IPS-18c (cell line): Measurements from ENCODE around the gene ERFL.
A peak's percentile ranks its signal among the peaks of the same experiment; 100 is the strongest.
"Not testable (repeated sequence)": the region's sequence is repeated elsewhere in the genome, so short reads cannot be mapped to it uniquely, and the experiment has no call there.

ENCODE experiments used
- H3K4me3 ChIP-seq: 2 replicates; pipeline ENCODE4 v1.7.0; 2013; ENCODE audit warnings: low read depth, mild to moderate bottlenecking, low read length, moderate library complexity; ENCODE audit not compliant: insufficient read depth
- H3K9me3 ChIP-seq: one replicate; pipeline ENCODE4 v1.6.1; 2013; ENCODE audit warnings: mild to moderate bottlenecking, low read length, moderate library complexity; ENCODE audit not compliant: control insufficient read depth, insufficient read depth

Gene ERFL

DNA sequence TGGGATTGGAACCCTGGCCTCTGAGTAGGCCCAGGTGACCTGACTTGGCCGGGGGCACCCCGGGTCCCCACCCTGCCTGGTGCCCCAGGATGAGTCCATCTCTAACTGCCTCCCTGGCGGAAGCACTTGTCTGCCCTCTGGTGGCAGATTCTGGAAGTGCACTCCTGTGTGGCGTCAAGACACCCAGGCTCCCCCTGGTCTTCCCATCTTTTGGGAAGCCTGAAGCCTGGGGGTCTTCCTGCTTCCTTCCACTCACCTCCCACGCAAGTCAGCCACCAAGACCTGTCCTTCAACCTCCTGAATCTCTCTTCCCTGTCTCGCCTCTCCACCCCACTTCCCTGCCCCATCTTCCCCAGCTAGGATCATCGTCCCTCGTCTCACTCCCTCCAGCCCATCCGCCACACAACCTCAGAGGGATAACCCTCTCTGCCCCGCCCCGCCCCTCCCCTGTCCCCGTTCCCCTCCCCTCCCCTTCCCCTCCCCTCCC, 23.5 kb upstream of the ERFL start:
- H3K4me3 ChIP-seq = no peak overlapping the region
- H3K9me3 ChIP-seq = no peaks in the 10 kb centered on the region

DNA sequence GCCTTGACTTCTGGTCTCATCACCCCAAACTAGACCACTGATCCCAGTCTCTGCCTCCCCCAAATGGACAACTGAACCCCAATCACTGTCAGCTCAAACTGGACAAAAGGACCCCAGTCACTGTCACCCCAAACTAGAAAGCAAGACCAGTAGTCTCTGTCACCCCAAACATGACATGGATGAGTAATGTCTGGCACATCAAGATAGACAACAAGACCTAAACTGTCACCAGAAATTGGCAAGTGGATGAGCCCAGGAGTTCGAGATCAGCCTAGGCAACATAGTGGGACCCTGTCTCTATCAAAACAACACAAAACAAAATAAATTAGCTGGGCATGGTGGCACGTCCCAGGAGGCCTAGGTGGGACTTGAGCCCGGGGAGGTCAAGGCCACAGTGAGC, 18.8 kb upstream of the ERFL start:
- no peaks in the 10 kb centered on the region for H3K9me3 ChIP-seq
- H3K4me3 ChIP-seq = no peak overlapping the region

DNA sequence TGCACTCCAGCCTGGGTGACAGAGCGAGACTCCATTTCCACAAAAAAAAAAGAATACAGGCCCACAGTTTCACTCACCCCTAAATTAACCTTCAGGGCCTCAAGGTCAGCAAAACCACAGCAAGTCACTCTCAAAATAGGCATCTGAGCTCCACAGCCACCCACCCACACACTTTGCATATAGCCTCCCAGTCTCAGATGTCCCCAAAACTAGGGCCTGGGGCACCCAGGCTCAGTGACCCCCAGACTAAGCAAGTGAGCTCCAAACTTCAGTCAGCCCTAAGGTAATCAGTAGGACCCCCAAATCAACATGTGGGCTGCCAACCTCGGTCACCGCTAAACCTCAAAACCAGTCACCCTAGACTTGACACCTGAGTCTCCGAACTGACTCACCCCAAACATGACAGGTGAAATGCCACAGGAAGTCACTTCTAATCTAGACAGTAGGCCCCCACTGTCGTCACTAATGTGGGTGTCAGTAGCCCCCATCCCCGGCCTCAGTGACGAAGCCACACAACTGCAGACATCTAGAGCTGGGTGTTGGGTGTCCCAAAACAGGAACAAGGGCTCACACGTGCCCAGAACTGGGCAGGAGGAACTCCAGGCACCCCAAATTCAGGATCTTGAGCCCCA, 17.0 kb upstream of the ERFL start:
- H3K9me3 ChIP-seq = no peaks in the 10 kb centered on the region
- H3K4me3 ChIP-seq = no peak overlapping the region

DNA sequence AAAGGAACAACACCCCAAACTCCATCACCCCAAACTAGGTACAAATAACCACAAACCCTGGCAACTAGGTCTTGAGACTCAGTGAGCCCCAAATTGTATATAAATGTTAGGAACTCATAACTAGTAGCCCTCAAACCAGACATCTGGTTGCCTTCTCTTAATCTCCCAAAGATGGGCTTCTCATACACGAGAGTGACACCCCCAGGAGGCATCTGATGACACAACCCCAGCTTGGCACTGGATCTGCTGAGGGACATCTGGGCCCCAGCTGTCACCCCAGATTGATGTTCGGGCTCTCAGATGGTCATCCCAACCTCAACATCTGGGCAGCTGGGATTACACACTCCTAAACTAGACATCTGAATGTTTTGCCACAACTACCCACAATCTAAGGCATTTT, 16.1 kb upstream of the ERFL start:
- no peaks in the 10 kb centered on the region for H3K9me3 ChIP-seq
- no peak overlapping the region for H3K4me3 ChIP-seq

DNA sequence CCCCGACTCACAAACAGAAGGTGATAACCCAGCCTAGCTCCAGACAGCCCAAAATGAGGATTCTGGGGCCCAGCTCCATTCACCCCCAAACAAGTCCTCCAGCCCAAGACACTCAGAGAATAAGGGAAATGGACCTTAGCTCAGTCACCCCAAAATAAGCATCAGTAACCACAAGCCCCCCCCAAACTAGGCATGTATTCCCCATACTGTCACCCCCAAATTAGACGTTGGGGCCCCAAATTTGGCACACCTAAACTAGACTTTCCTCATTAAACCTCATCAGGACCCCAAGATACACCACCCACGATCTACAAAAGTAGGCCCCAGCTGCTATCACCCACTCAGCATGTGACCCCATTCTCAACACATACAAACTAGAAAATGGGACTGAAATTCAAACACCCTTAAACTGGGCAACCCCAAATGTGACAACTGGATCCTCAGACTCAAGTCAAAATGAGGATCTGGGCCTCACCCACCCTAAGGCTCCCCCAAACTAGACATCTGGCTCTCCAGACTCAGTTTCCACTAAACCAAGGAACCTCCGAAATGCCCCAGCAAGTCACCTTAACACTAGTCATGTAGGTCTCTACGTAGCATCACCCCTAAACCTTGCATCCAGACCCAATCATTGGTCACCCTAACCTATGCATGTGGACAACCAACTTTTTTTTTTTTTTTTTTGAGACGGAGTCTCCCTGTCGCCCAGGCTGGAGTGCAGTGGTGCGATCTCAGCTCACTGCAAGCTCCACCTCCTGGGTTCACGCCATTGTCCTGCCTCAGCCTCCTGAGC, 13.4 kb upstream of the ERFL start:
- H3K9me3 ChIP-seq = no peaks in the 10 kb centered on the region
- H3K4me3 ChIP-seq = no peak overlapping the region; the same call in 1 of the 2 replicates

DNA sequence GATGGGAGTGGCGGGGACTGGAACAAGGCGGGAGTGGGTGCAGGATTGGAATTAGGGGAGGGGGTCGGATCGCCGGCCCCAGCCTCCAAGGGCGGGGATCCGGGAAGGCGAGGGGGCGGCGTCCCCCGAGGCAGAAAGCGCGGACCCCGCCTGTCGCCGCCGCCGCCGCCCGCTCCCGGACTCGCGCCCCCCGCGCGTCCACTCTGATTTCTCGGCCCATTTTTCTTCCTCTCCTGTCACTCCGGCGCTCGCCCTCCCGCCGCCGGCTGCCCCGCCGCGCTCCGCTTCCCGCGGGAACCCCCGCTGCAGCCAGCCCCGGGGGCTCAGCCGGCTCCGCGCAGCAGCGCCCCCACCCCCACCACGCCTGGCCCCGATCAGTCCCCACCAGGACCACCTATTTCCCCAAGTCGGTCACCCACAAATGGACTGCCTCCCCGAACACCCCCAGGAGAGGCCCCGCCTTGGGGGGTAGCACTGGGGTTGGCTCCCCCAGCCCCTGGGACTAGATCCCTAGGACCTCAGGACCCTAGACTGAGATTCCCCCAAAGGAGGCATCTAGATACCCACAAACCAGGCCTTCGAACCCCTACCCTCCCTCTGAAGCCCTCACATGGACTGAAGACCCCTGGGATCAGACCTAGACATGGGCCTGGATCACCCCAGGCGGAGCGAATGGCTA, 12.6 kb upstream of the ERFL start:
- Histone ChIP-seq H3K4me3 (peak overlapping the region; percentile 56), H3K9me3 (no peaks in the 10 kb centered on the region)

DNA sequence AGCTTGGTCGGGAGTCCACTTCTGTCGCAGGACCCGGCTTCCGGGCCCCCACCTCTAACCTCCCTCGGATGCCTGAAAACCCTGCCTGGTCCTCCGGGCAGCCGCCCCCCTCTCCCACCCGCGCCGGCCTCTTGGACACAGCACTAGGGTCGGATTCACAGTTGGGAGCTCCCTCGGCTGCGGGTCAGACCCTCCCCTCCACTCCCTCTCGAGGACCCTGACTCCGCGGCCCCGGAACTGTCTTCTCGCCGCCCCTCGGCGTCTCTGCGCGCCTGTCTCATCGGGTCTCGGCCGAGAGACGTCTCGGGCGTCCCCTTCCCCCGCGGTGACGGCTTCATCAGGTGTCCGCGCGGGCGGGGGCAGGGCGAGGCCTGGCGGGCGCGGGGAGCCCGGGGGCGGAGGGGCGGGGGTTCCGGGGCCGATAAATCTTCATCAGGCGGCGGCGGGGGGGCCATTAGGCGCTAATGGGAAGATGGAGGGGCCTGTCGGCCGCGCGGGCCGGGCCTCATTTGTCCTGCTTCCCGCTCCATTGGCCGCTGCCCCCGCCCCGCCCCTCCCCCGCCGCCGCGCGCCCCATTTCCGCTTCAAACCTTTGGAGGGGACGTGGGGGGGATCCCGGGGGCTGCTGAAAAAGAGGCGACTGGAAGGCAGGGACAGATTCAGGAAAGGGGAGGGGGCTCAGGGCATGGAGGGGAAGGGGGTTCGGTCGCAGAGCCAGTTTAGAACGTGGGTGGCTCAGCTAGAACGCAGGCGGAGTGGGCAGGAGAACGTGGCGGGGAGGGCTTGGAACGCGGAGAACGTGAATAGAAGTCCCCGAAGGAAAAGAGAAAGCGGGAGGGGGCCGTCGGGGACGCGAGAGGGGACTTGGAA, 11.8 kb upstream of the ERFL start:
- H3K4me3 ChIP-seq = peak overlapping the region; percentile 56
- no peaks in the 10 kb centered on the region for H3K9me3 ChIP-seq

DNA sequence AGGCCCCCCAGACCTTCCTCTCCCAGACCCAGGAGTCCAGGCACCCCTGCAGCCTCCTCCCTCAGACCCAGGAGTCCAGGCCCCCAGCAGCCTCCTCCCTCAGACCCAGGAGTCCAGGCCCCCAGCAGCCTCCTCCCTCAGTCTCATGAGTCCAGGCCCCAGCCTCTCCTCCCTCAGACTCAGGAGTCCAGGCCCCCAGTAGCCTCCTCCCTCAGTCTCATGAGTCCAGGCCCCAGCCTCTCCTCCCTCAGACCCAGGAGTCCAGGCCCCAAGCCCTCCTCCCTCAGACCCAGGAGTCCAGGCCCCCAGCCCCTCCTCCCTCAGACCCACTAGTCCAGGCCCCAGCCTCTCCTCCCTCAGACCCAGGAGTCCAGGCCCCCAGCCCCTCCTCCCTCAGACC, 11.0 kb upstream of the ERFL start:
- not testable (repeated sequence) for H3K4me3 ChIP-seq, H3K9me3 ChIP-seq

DNA sequence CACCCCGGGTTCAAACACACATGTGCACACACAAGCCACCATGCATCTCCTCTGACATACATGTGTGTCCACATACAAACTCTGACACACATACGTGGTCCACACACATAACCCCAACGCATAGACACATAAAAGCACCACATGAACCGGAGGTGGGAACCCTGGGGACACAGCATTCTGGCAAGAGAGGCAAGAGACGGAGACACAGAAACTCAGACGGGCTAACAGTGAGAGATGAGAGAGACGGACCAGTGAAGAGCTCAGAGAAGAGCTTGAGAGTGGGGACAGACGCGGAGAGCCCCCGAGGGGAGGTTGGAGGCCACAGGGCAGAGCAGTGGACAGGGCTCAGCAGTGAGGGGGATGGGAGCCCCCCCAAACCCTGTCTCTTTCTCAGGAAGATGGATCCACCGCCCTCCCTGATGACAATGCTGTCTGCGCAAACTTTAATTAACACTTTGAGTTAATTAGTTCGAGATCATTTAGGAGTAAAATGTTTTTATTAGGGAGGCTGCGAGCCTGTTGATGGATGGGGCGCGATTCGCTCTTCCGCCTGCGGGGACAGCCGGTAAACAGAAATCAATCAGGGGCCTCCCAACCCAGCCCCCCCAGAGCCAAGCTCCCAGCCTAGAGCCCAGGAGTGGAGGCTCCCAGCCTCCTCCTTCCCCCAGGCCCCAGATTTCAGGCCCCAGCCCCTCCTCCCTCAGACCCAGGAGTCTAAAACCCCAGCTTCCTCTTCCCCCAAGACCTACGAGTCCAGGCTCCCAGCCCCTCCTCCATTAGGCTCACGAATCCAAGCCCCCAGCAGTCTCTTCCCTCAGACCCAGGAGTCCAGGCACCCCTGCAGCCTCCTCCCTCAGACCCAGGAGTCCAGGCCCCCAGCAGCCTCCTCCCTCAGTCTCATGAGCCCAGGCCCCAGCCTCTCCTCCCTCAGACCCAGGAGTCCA, 9.5 kb upstream of the ERFL start:
- H3K4me3 ChIP-seq = no peak overlapping the region

DNA sequence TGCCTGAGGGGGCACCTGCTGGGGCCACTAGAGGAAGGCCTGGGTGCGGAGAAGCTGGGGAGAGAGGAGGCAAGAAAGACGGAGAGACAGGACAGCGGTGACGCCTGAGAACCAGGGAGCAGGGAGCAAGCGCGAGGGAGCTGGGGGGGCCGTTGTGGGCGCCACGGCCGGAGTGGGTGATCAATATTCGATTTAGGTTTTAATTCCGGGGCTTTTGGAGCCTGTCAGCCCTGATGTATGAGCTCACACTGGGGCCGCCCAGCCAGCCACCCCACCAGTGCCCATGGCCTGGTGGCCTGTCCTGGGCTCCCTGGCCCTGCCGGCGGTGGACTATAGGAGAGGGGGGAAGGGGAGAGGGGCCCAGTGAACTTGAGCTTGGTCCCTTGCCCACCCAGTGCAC, 8.7 kb upstream of the ERFL start:
- no peaks in the 10 kb centered on the region for H3K9me3 ChIP-seq
- no peak overlapping the region for H3K4me3 ChIP-seq

More for the DNA sequence above, 9.5 kb upstream of the ERFL start:
- H3K9me3 ChIP-seq = no peaks in the 10 kb centered on the region

DNA sequence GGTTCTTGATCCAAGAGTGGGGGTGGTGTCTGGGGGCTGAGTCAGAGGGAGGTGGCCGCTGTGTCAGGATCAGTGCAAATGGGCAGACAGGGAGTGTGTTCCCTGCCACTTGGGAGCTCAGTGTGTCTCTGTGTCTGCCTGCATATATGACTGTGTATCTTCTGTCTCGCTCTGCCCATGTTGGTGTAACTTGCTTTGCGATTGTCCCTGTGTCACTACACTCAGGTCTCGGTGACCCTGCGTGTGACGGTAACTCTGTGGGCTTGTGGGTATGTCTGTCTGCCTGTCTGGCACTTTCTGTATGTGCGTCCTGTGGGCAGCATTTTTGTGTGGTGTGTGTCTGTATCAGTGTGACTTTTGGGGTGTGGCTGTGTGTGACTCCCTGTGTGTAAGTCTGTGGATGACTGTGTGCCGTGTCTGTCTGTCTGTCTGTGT, 8.2 kb upstream of the ERFL start:
- no peaks in the 10 kb centered on the region for H3K9me3 ChIP-seq
- H3K4me3 ChIP-seq = no peak overlapping the region

DNA sequence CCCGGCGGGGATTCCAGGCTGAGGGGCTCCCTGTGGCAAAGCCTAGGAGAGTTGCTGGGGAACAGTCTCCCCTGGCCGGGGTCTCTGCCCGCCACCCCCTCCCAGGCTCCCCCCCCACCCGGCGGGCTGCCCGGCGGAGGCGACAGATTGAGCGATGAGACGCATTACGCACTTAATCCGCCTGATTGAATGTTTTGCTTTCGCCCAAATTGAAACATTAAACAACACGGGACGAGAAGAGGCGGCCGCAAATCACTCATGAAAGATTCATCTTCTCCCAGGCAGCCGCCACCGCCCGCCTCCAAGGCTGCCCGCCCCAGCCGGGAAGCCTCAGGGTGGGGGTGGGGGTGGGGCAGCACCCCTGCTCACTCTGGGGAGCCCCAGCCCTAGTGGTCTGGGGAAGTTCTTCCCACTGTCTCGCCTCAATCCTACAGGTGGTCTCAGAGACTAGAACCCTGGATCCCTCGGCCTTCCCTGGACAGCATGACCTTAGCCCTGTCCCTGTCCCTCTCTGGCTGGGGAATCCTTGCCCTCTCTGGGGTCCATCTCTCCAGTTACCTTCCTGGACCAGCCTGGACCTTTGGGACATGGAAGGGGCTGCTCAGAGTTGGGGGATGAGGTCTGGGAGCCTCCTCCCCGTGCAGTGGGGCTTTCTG, 7.6 kb upstream of the ERFL start:
- H3K9me3 ChIP-seq = no peaks in the 10 kb centered on the region
- H3K4me3 ChIP-seq = no peak overlapping the region

DNA sequence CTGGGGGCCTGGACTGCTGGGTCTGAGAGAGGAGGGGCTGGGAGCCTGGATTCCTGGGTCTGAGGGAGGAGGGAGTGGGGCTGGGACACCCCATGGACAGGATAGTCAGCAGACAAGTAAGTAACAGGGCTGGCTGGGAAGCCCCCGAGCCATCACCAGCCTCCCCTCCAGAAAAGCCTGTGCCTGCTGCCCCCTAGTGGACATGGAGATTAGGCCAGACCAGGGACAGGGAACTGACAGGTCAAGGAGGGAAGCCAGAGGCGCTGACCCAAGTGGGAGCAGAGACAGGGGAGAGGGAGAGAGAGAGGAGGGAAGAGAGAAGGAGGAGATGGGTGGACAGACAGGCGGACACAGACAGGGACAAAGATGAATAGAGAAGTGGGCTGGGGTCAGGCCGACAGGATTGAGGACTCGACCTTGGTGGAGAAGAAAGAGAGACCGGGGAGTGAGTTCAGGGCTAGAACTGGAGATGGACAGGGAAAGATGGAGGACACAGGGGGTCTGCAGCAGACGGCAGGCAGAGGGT, 6.7 kb upstream of the ERFL start:
- H3K4me3 ChIP-seq = no peak overlapping the region
- H3K9me3 ChIP-seq = no peaks in the 10 kb centered on the region

DNA sequence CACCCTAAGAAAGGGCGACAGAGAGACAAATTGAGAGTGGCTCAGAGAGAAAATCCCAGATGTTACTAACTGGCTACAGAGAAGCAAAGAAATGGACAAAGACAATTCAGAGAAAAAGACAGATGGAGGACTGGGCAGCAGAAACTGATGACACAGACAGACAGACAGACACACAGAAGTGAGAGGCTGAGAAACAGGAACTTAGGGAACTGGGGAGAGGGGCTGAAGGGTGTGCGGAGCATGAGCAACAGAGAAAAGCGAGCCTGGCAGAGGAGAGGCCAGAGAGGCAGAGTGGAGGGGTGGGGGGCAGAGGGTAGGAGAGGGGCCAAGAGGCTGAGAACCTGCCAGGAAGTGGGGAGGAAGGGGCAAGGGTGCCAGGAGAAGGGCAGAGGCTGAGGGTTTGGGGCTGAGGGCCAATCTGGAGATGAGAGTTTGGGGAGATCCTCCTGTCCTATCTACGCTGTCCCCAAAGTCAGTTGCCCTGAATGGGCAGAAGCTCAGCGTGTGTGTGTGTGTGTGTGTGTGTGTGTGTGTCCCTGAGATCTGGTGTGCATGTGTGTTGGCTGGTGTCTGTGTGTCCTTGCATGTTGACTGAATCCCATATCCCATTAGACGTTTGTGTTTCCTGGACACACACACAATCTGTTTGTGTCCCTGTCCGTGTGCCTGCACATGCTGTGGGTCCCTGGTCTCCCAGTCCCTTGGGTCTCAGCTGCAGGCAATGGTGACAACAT, 5.6 kb upstream of the ERFL start:
- H3K4me3 ChIP-seq = no peak overlapping the region
- no peaks in the 10 kb centered on the region for H3K9me3 ChIP-seq

DNA sequence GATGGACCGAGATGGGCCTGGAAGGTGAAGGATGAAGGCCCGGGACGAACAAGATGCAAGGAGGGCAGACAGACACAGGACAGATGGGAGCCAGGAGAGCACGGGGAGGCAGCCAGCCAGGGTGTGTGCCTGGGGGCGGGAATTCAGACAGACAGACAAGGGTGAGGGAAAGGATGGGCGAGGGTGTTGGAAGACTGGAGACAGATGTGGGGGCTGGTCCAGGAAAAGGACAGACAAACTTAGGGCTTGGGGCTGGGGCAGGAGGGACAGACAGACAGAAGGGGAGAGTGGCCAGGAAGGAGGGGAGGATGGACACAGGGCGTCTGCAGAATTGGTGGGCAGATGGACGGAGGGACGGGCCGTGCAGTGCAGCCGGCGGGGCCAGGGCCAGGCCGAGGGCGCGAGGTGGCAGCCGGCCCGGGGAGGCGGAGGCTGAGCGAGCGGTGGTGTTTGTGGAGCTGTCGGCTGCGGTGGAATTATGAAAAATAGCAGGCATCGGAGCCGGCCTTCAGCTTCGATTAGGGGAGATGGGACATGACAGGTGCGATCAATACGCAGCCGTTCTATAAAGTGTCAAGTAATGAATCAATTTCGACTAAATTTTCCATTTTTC, 4.6 kb upstream of the ERFL start:
- Histone ChIP-seq H3K9me3 (no peaks in the 10 kb centered on the region), H3K4me3 (no peak overlapping the region)
